Measurements from ENCODE around the gene ST13. TPM values are rescaled to one million over a fixed set of nuclear protein-coding genes. Genes with fewer than 3 reads are reported as not detected.
A peak's percentile ranks its signal among the peaks of the same experiment; 100 is the strongest.

Gene ST13
- total RNA-seq, 1 experiment from 2014 or later, result 200 TPM

- peak overlapping the region; percentile 66 to 84 for H3K4me3 ChIP-seq (ENCODE audit: low read depth in 2 of 2, low read length in 2 of 2)
- ChIA-PET POLR2A (interaction anchor here (0.5 to 0.6 kb wide), 4 partner anchors 18 to 160 kb away, joined by 3 to 7 read pairs (median 5); no protein-coding TSS in a partner anchor), CTCF (no interaction called here)
- DNase-seq (ENCODE audit: low read depth, low spot score) (no peak), ATAC-seq (peak; percentile 53)
- peak overlapping the region; percentile 86 for H3K27ac ChIP-seq (ENCODE audit: low read length)
- in situ Hi-C loops (cut with HindIII; ENCODE audit: low pct_unique_long_range_greater_than_20kb, low sequenced_read_pairs), result no loop called here
- H3K4me1 ChIP-seq (ENCODE audit: control insufficient read depth, insufficient read depth, low read length), result peaks cover 29% of the 10 kb centered on the region
- BruUV-seq (replicated peaks), result no TSS peak
- H3K27me3 ChIP-seq (ENCODE audit: control insufficient read depth, insufficient read depth, low read length), result no peaks in the 10 kb centered on the region
- peaks cover 8% of the 10 kb centered on the region for H3K36me3 ChIP-seq (ENCODE audit: control insufficient read depth, insufficient read depth, low read length)
- H3K9me3 ChIP-seq (ENCODE audit: control insufficient read depth, insufficient read depth, low read depth, low read length), result no peaks in the 10 kb centered on the region
- no peak for TF ChIP-seq TCF7L2 (IDR thresholded peaks at IDR 0.05; ENCODE audit: low read depth, low read length)
- TF ChIP-seq CTCF (IDR thresholded peaks at IDR 0.05), result no peak
- no peak for TF ChIP-seq SIN3A (IDR thresholded peaks at IDR 0.05; ENCODE audit: borderline replicate concordance, insufficient read depth, low read depth, low read length)
- TF ChIP-seq REST (IDR thresholded peaks at IDR 0.05; ENCODE audit: insufficient read depth in 1 of 2, low read depth in 2 of 2, low read length in 1 of 2), result no peak
- TF ChIP-seq POLR2AphosphoS5 (IDR thresholded peaks at IDR 0.05; ENCODE audit: low read depth, low read length), result no peak
- intact Hi-C loops (cut with micrococcal nuclease; ENCODE audit: unreplicated experiment), result no loop called here
Measured at GRCh38 chr22:40855979-40856512, 393 bp downstream of the ST13 start.

- TF ChIP-seq TCF7L2 (IDR thresholded peaks at IDR 0.05; ENCODE audit: low read depth, low read length), result no peak
- no peak for ATAC-seq
- DNase-seq (ENCODE audit: low read depth, low spot score), result no peak
- Histone ChIP-seq H3K4me3 (ENCODE audit: low read depth in 2 of 2, low read length in 2 of 2) (peak overlapping the region; percentile 66 to 84), H3K4me1 (ENCODE audit: control insufficient read depth, insufficient read depth, low read length) (peaks cover 30% of the 10 kb centered on the region), H3K36me3 (ENCODE audit: control insufficient read depth, insufficient read depth, low read length) (peaks cover 14% of the 10 kb centered on the region), H3K27ac (ENCODE audit: low read length) (peak overlapping the region; percentile 86), H3K27me3 (ENCODE audit: control insufficient read depth, insufficient read depth, low read length) (no peaks in the 10 kb centered on the region), H3K9me3 (ENCODE audit: control insufficient read depth, insufficient read depth, low read depth, low read length) (no peaks in the 10 kb centered on the region)
- intact Hi-C loops (cut with micrococcal nuclease; ENCODE audit: unreplicated experiment), result no loop called here
- BruUV-seq (replicated peaks), result no TSS peak
- in situ Hi-C loops (cut with HindIII; ENCODE audit: low pct_unique_long_range_greater_than_20kb, low sequenced_read_pairs), result no loop called here
- CTCF ChIA-PET, result no interaction called here
- POLR2A ChIA-PET, result interaction anchor here (0.5 kb wide), 1 partner anchor 82 kb away, joined by 7 read pairs; no protein-coding TSS in a partner anchor
Measured at GRCh38 chr22:40855071-40855978, 1.1 kb downstream of the ST13 start.

GRCh38 chr22:40853961-40854360 is 2.5 kb downstream of the ST13 start:
- DNase-seq (ENCODE audit: low read depth, low spot score), result no peak
- BruUV-seq (replicated peaks), result no TSS peak
- Histone ChIP-seq H3K9me3 (ENCODE audit: control insufficient read depth, insufficient read depth, low read depth, low read length) (no peaks in the 10 kb centered on the region), H3K4me1 (ENCODE audit: control insufficient read depth, insufficient read depth, low read length) (peaks cover 30% of the 10 kb centered on the region), H3K27ac (ENCODE audit: low read length) (peak overlapping the region; percentile 86), H3K36me3 (ENCODE audit: control insufficient read depth, insufficient read depth, low read length) (peaks cover 21% of the 10 kb centered on the region), H3K27me3 (ENCODE audit: control insufficient read depth, insufficient read depth, low read length) (no peaks in the 10 kb centered on the region), H3K4me3 (ENCODE audit: low read depth in 2 of 2, low read length in 2 of 2) (peak overlapping the region; percentile 66 to 84)
- in situ Hi-C loops (cut with HindIII; ENCODE audit: low pct_unique_long_range_greater_than_20kb, low sequenced_read_pairs) (no loop called here), intact Hi-C loops (cut with micrococcal nuclease; ENCODE audit: unreplicated experiment) (no loop called here)
- no peak for TF ChIP-seq SIN3A (IDR thresholded peaks at IDR 0.05; ENCODE audit: borderline replicate concordance, insufficient read depth, low read depth, low read length)
- no peak for TF ChIP-seq TCF7L2 (IDR thresholded peaks at IDR 0.05; ENCODE audit: low read depth, low read length)
- TF ChIP-seq REST (IDR thresholded peaks at IDR 0.05; ENCODE audit: insufficient read depth in 1 of 2, low read depth in 2 of 2, low read length in 1 of 2), result no peak
- no peak for TF ChIP-seq POLR2AphosphoS5 (IDR thresholded peaks at IDR 0.05; ENCODE audit: low read depth, low read length)
- no peak for TF ChIP-seq CTCF (IDR thresholded peaks at IDR 0.05)
- CTCF ChIA-PET, result no interaction called here
- POLR2A ChIA-PET, result no interaction called here
- no peak for ATAC-seq

All from Panc1 (cell line).